AG10803 (cell line): ENCODE results near the gene AFAP1.

Source experiments
- DNase-seq: peaks from one replicate; pipeline ENCODE4 v3.0.0; 2010; ENCODE audit warnings: low read depth
- H3K4me3 ChIP-seq: 2 replicates; pipeline ENCODE4 v1.5.1; 2011; ENCODE audit warnings: mild to moderate bottlenecking, low read length, control low read depth
- CTCF ChIP-seq: conservative IDR thresholded peaks from 2 replicates; pipeline ENCODE4 v1.5.1; 2011; ENCODE audit warnings: mild to moderate bottlenecking, low read length, control low read depth, inconsistent platforms

AFAP1 gene

GRCh38 chr4:7863911-7864681 is 75.6 kb downstream of the AFAP1 start:
- TF ChIP-seq CTCF, result no peak
- no peak for DNase-seq
- H3K4me3 ChIP-seq, result no peak overlapping the region

DNA sequence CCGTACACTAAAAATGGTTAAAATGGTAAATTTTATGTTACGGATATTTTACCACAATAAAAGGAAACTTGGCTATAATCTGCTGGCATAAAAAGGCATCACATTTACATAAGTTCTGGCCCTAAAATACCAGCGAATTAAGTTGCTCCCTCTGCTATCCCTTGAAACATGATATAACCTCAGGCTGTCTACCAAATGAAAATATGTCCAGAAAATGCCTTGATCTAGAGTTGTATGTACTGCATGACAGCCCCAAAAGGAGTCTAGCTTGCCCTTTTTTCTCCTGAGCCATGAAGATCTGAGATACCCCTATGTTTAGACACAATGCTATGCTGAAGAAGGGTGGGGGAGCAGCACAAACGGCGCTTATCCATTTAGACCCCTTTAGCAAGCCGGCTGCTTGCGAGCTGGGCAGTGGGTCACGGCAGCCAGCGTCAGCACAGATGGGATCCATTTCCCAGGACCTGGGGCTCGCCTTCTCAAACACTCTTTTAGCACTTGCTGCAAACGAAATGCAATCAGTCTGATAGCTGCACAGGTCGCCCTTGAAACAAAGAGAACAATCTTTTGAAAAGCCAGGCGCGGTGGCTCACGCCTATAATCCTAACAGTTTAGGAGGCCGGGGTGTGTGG is 77.0 kb downstream of the AFAP1 start:
- no peak for DNase-seq
- no peak for TF ChIP-seq CTCF
- no peak overlapping the region for H3K4me3 ChIP-seq

DNA sequence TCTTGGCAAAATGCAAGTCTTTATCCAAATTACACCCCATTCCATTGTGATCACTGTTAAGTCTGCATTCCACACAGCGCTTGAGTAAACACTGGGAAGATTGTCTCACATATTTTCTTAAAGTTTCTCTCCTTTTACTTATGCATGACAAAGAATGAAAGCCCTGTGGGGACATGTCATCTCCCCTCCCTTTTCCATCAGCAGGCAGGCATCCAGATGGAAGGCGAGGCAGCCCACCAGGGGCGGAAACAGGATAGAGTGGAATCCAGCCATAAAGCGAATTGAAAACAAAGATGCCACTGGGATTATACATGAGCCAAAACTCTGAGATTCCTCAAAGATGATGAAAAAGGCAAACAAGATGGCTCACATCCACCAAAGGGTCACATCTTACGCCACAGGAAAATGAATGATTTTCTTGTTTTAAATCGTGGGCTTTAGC is 78.2 kb downstream of the AFAP1 start:
- DNase-seq, result peak; percentile 98
- 0 out of 2 replicates have a peak, but pooled peaks have one; percentile 13 for TF ChIP-seq CTCF

DNA sequence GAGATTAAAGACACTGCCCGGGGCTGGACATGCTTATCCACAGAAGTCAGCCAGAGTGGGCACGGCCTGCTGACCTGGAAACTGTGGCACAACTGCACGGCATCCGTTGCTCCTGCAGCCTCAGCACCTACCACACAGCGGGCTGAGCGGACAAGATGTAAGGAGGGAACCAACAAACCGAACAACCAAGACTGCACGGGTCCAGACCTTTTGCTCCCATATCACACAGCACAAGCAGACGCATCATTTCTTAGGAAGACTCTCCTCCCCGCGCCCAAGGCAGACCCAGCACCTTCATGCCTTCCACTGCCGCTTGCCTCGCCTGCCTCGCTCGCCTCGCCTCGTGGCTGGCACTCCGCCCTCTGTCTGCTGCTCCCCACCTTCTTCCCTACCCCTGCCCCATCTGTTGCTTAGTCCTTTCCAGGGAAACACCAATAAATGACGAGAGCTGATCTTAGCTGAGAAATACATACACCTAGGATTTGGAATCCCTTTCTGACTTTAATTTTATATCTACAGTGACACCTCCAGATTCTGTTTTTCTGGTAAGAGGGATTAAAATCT is 79.0 kb downstream of the AFAP1 start:
- no peak for TF ChIP-seq CTCF
- no peak for DNase-seq
- H3K4me3 ChIP-seq, result no peak overlapping the region

More for the DNA sequence above, 78.2 kb downstream of the AFAP1 start:
- H3K4me3 ChIP-seq, result no peak overlapping the region

DNA sequence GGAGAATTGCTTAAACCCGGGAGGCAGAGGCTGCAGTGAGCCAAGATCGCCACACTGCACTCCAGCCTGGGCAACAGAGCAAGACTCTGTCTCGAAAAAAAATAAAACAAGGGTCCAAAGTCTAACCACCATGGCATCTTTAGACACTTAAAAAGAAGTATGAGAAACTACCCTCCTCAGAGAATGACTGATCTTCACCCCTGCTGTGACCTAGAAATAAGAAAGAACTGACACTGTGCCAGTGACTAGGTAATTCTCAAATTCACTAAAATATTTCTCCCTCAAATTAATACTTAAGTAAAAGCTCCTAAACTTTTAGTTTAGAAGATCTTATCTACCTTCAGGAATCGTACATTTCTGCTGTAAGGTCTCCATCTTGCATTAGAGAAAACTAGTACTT is 80.3 kb downstream of the AFAP1 start:
- H3K4me3 ChIP-seq, result no peak overlapping the region
- DNase-seq, result no peak
- no peak for TF ChIP-seq CTCF

DNA sequence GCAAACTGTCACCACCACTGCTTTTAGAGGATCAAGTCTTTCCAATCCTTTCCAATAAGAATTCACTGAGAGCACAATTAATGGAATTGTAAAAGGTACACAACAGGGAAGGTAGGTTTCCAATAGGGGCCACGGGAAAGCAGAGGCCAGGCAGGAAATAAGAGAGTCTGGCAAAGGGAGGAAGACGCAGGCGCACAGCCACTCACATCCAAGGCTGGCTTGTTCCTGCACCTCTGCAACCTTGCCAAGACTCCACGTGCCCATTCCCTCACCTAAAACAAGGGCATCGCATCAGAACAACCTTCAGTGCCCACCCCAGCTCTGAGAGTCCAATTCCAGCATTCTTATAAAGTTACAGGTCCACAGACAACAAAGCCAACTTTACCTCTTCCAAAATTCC is 81.2 kb downstream of the AFAP1 start:
- no peak overlapping the region for H3K4me3 ChIP-seq
- TF ChIP-seq CTCF, result no peak
- no peak for DNase-seq
